DOHH2 (cell line): Measurements from ENCODE around the gene ABCA4.

Source experiments
- H3F3A ChIP-seq: fragments of 200-600 bp; sonication (generic), shearing (Covaris generic); 2 replicates; pipeline ENCODE4 v1.6.0; 2016; ENCODE audit warnings: antibody characterized with exemption, mild to moderate bottlenecking; ENCODE audit not compliant: control insufficient read depth, insufficient read depth
- H3K27ac ChIP-seq: fragments of 200-600 bp; sonication (generic); 2 replicates; pipeline ENCODE4 v1.5.1; 2014; ENCODE audit warnings: low read depth, mild to moderate bottlenecking, low read length, moderate library complexity
- H3K27me3 ChIP-seq: fragments of 200-600 bp; sonication (generic); 2 replicates; pipeline ENCODE4 v1.6.1; 2014; ENCODE audit warnings: mild to moderate bottlenecking, low read length, mixed read lengths; ENCODE audit not compliant: control insufficient read depth
- H3K36me3 ChIP-seq: fragments of 200-600 bp; sonication (generic); 2 replicates; pipeline ENCODE4 v1.6.1; 2014; ENCODE audit warnings: mild to moderate bottlenecking, low read length, moderate library complexity, mixed read lengths; ENCODE audit not compliant: control insufficient read depth
- H3K4me1 ChIP-seq: fragments of 200-600 bp; sonication (generic); 2 replicates; pipeline ENCODE4 v1.6.1; 2014; ENCODE audit warnings: mild to moderate bottlenecking, low read length, mixed read lengths; ENCODE audit not compliant: control insufficient read depth
- H3K4me2 ChIP-seq: fragments of 200-600 bp; sonication (generic); 2 replicates; pipeline ENCODE4 v1.6.0; 2014; ENCODE audit warnings: mild to moderate bottlenecking, low read length, moderate library complexity
- H3K4me3 ChIP-seq: fragments of 200-600 bp; sonication (generic); 2 replicates; pipeline ENCODE4 v1.5.1; 2014; ENCODE audit warnings: mild to moderate bottlenecking, low read length, mixed read lengths
- H3K79me2 ChIP-seq: fragments of 200-600 bp; sonication (generic); 2 replicates; pipeline ENCODE4 v1.6.1; 2014; ENCODE audit warnings: mild to moderate bottlenecking, low read length, mixed read lengths; ENCODE audit not compliant: control insufficient read depth
- H3K9me2 ChIP-seq: fragments of 200-600 bp; sonication (generic); replicated peaks from 2 replicates; pipeline ENCODE4 v1.6.1; 2014; ENCODE audit warnings: mild to moderate bottlenecking, low read length, mixed read lengths; ENCODE audit not compliant: control insufficient read depth
- H3K9me3 ChIP-seq: fragments of 200-600 bp; sonication (generic); 2 replicates; pipeline ENCODE4 v1.6.1; 2014; ENCODE audit warnings: antibody characterized with exemption, low read length, mixed read lengths; ENCODE audit not compliant: control insufficient read depth, insufficient read depth
- H4K20me1 ChIP-seq: fragments of 200-600 bp; sonication (generic); 2 replicates; pipeline ENCODE4 v1.6.0; 2014; ENCODE audit warnings: low read depth, mild to moderate bottlenecking, antibody characterized with exemption, low read length, moderate library complexity; ENCODE audit not compliant: control insufficient read depth, insufficient read depth
- CTCF ChIP-seq: fragments of 200-600 bp; sonication (generic); IDR thresholded peaks from one replicate; pipeline ENCODE4 v1.5.1; 2014; ENCODE audit warnings: antibody characterized with exemption, mild to moderate bottlenecking, low read depth, low read length; ENCODE audit not compliant: poor library complexity, severe bottlenecking
- EZH2phosphoT487 ChIP-seq: fragments of 200-600 bp; sonication (generic); IDR thresholded peaks from 2 replicates; pipeline ENCODE4 v1.6.1; 2017; ENCODE audit warnings: borderline replicate concordance, mild to moderate bottlenecking, antibody characterized with exemption, low read length, moderate library complexity, mixed read lengths

The ABCA4 gene

GRCh38 chr1:94110946-94111740 is 9.8 kb downstream of the ABCA4 start:
- Histone ChIP-seq H3K9me3 (no peaks in the 10 kb centered on the region), H3K9me2 (no peaks in the 10 kb centered on the region), H3K79me2 (no peaks in the 10 kb centered on the region), H3K4me3 (no peak overlapping the region), H3K4me1 (no peaks in the 10 kb centered on the region; the same call in 1 of the 2 replicates), H3K4me2 (no peak overlapping the region), H4K20me1 (no peaks in the 10 kb centered on the region), H3F3A (no peaks in the 10 kb centered on the region), H3K27me3 (peaks cover under 1% of the 10 kb centered on the region; the same call in 1 of the 2 replicates), H3K36me3 (no peaks in the 10 kb centered on the region), H3K27ac (no peak overlapping the region)
- TF ChIP-seq CTCF (no peak), EZH2phosphoT487 (no peak)

- Histone ChIP-seq H3K27ac (no peak overlapping the region), H3K4me3 (no peak overlapping the region), H3K9me2 (no peaks in the 10 kb centered on the region), H3K79me2 (no peaks in the 10 kb centered on the region), H3K4me1 (no peaks in the 10 kb centered on the region; the same call in 1 of the 2 replicates), H3K4me2 (no peak overlapping the region), H4K20me1 (no peaks in the 10 kb centered on the region), H3K9me3 (no peaks in the 10 kb centered on the region), H3F3A (no peaks in the 10 kb centered on the region), H3K36me3 (no peaks in the 10 kb centered on the region), H3K27me3 (peaks cover 4% of the 10 kb centered on the region; the same call in 1 of the 2 replicates)
- TF ChIP-seq EZH2phosphoT487 = no peak
- no peak for TF ChIP-seq CTCF
Measured at GRCh38 chr1:94110021-94110761, 10.8 kb downstream of the ABCA4 start.

GRCh38 chr1:94109478-94109877 is 11.5 kb downstream of the ABCA4 start:
- TF ChIP-seq EZH2phosphoT487 (no peak), CTCF (no peak)
- no peaks in the 10 kb centered on the region for H3K9me3 ChIP-seq
- peaks cover 4% of the 10 kb centered on the region; the same call in 1 of the 2 replicates for H3K27me3 ChIP-seq
- no peaks in the 10 kb centered on the region for H3K36me3 ChIP-seq
- no peaks in the 10 kb centered on the region for H3F3A ChIP-seq
- H3K27ac ChIP-seq = no peak overlapping the region
- no peaks in the 10 kb centered on the region; the same call in 1 of the 2 replicates for H3K4me1 ChIP-seq
- H3K79me2 ChIP-seq = no peaks in the 10 kb centered on the region
- H3K9me2 ChIP-seq = no peaks in the 10 kb centered on the region
- H4K20me1 ChIP-seq = no peaks in the 10 kb centered on the region
- no peak overlapping the region for H3K4me3 ChIP-seq
- H3K4me2 ChIP-seq = no peak overlapping the region
